ENCODE measurements around the gene R3HDM2. TPM values are rescaled to one million over a fixed set of nuclear protein-coding genes. Genes with fewer than 3 reads are reported as not detected.
A peak's percentile ranks its signal among the peaks of the same experiment; 100 is the strongest.

Gene R3HDM2
- total and polyA plus RNA-seq, 3 experiments from 2014 or later: 15.1 to 36.8 (median 28.2) TPM

- H3K4me1 Mint-ChIP-seq: peaks cover 40 to 69% (median 42%) of the 10 kb centered on the region in 3 donors
- Histone ChIP-seq H3K4me3 (ENCODE audit: low read length) (no peak overlapping the region), H3K27me3 (ENCODE audit: insufficient read depth, low read length, poor library complexity, severe bottlenecking) (peaks cover 90% of the 10 kb centered on the region), H3K4me1 (ENCODE audit: insufficient read depth, low read length) (peaks cover 50% of the 10 kb centered on the region), H3K36me3 (ENCODE audit: insufficient read depth, low read length) (no peaks in the 10 kb centered on the region), H3K27ac (ENCODE audit: low read depth, low read length) (no peak overlapping the region), H3K9me3 (ENCODE audit: low read length) (no peaks in the 10 kb centered on the region)
- ChIA-PET POLR2A (no interaction called here), CTCF (interaction anchor here (1.3 to 3.6 kb wide), 3 partner anchors 10 to 23 kb away, joined by 6 to 16 read pairs (median 13); partner anchors contain the start of gene SHMT2)
- H3K27me3 Mint-ChIP-seq: peaks cover 73 to 88% of the 10 kb centered on the region in 2 donors
- no peaks in the 10 kb centered on the region for H3K9me3 Mint-ChIP-seq
- H3K27ac Mint-ChIP-seq: peak overlapping the region in 2 of 8 donors; percentile 40 to 82
- DNase-seq: no peak
- no peaks in the 10 kb centered on the region for H3K36me3 Mint-ChIP-seq
- H3K4me3 Mint-ChIP-seq: peak overlapping the region in 1 of 7 donors; percentile 32
Observed at GRCh38 chr12:57219993-57220754, 210.7 kb downstream of the R3HDM2 start.

- Mint-ChIP-seq H3K27me3 (peaks cover 75 to 88% of the 10 kb centered on the region in 2 donors), H3K4me3 (peak overlapping the region in 3 of 7 donors; percentile 1 to 72 (median 11)), H3K9me3 (peaks cover 0 to 1% (median 0%) of the 10 kb centered on the region in 5 donors), H3K36me3 (no peaks in the 10 kb centered on the region), H3K27ac (peak overlapping the region in 4 of 8 donors; percentile 11 to 49 (median 42)), H3K4me1 (peaks cover 44 to 73% (median 48%) of the 10 kb centered on the region in 3 donors)
- Histone ChIP-seq H3K9me3 (ENCODE audit: low read length) (no peaks in the 10 kb centered on the region), H3K4me3 (ENCODE audit: low read length) (no peak overlapping the region), H3K4me1 (ENCODE audit: insufficient read depth, low read length) (peaks cover 48% of the 10 kb centered on the region), H3K27ac (ENCODE audit: low read depth, low read length) (no peak overlapping the region), H3K36me3 (ENCODE audit: insufficient read depth, low read length) (no peaks in the 10 kb centered on the region), H3K27me3 (ENCODE audit: insufficient read depth, low read length, poor library complexity, severe bottlenecking) (peaks cover 90% of the 10 kb centered on the region)
- ChIA-PET CTCF (interaction anchor here (1.2 to 3.6 kb wide), 4 partner anchors 10 to 23 kb away, joined by 3 to 16 read pairs (median 10); partner anchors contain the start of gene SHMT2), POLR2A (no interaction called here)
- no peak for DNase-seq
Observed at GRCh38 chr12:57219205-57219992, 211.4 kb downstream of the R3HDM2 start.

- POLR2A ChIA-PET: interaction anchor here (1.2 kb wide), 1 partner anchor 25 kb away, joined by 3 read pairs; no protein-coding TSS in a partner anchor
- Histone ChIP-seq H3K9me3 (ENCODE audit: low read length) (no peaks in the 10 kb centered on the region), H3K27ac (ENCODE audit: low read depth, low read length) (no peak overlapping the region), H3K27me3 (ENCODE audit: insufficient read depth, low read length, poor library complexity, severe bottlenecking) (peaks cover 90% of the 10 kb centered on the region), H3K4me1 (ENCODE audit: insufficient read depth, low read length) (peaks cover 50% of the 10 kb centered on the region), H3K36me3 (ENCODE audit: insufficient read depth, low read length) (no peaks in the 10 kb centered on the region), H3K4me3 (ENCODE audit: low read length) (no peak overlapping the region)
- no peaks in the 10 kb centered on the region for H3K36me3 Mint-ChIP-seq
- H3K9me3 Mint-ChIP-seq: peaks cover 0 to 1% (median 0%) of the 10 kb centered on the region in 5 donors
- peaks cover 82 to 88% of the 10 kb centered on the region in 2 donors for H3K27me3 Mint-ChIP-seq
- peak overlapping the region in 5 of 8 donors; percentile 11 to 94 (median 62) for H3K27ac Mint-ChIP-seq
- H3K4me1 Mint-ChIP-seq: peaks cover 51 to 80% (median 56%) of the 10 kb centered on the region in 3 donors
- CTCF ChIA-PET: interaction anchor here (1.2 to 3.6 kb wide), 6 partner anchors 11 to 26 kb away, joined by 3 to 16 read pairs (median 9); partner anchors contain the start of gene SHMT2
- peak overlapping the region in 6 of 7 donors; percentile 36 to 89 (median 64) for H3K4me3 Mint-ChIP-seq
- DNase-seq: no peak
Observed at GRCh38 chr12:57218030-57218853, 212.6 kb downstream of the R3HDM2 start.

- peaks cover 75 to 79% of the 10 kb centered on the region in 2 donors for H3K27me3 Mint-ChIP-seq
- ChIA-PET CTCF (interaction anchor here (1.6 to 3.6 kb wide), 5 partner anchors 13 to 27 kb away, joined by 5 to 16 read pairs (median 9); partner anchors contain the start of gene SHMT2), POLR2A (interaction anchor here (1.0 to 1.2 kb wide), 2 partner anchors 22 to 26 kb away, joined by 3 read pairs; no protein-coding TSS in a partner anchor)
- Histone ChIP-seq H3K27ac (ENCODE audit: low read depth, low read length) (no peak overlapping the region), H3K27me3 (ENCODE audit: insufficient read depth, low read length, poor library complexity, severe bottlenecking) (peaks cover 79% of the 10 kb centered on the region), H3K9me3 (ENCODE audit: low read length) (no peaks in the 10 kb centered on the region), H3K4me1 (ENCODE audit: insufficient read depth, low read length) (peaks cover 41% of the 10 kb centered on the region), H3K36me3 (ENCODE audit: insufficient read depth, low read length) (no peaks in the 10 kb centered on the region), H3K4me3 (ENCODE audit: low read length) (no peak overlapping the region)
- H3K9me3 Mint-ChIP-seq: peaks cover 0 to 1% (median 0%) of the 10 kb centered on the region in 5 donors
- H3K36me3 Mint-ChIP-seq: no peaks in the 10 kb centered on the region
- H3K27ac Mint-ChIP-seq: peak overlapping the region in 7 of 8 donors; percentile 62 to 99 (median 71)
- peak; percentile 22 to 78 (median 57) for DNase-seq
- H3K4me1 Mint-ChIP-seq: peaks cover 45 to 74% (median 50%) of the 10 kb centered on the region in 3 donors
- peak overlapping the region; percentile 50 to 89 (median 83) for H3K4me3 Mint-ChIP-seq
Observed at GRCh38 chr12:57216921-57217879, 213.6 kb downstream of the R3HDM2 start.

- CTCF ChIA-PET: interaction anchor here (2.1 to 4.7 kb wide), 7 partner anchors 11 to 27 kb away, joined by 9 to 262 read pairs (median 16); partner anchors contain the start of gene SHMT2
Observed at GRCh38 chr12:57216014-57216911, 214.6 kb downstream of the R3HDM2 start, which contains the start of gene NXPH4. Gene NXPH4 (plus strand): TSS chr12:57216794. CDS start chr12:57216970, 176 bp downstream.

GRCh38 chr12:57215668-57216013 is 215.2 kb downstream of the R3HDM2 start:
- Histone ChIP-seq H3K27me3 (ENCODE audit: insufficient read depth, low read length, poor library complexity, severe bottlenecking) (peaks cover 64% of the 10 kb centered on the region), H3K4me3 (ENCODE audit: low read length) (peak overlapping the region; percentile 7)
- H3K36me3 Mint-ChIP-seq: no peaks in the 10 kb centered on the region

More at GRCh38 chr12:57216014-57216911, 214.6 kb downstream of the R3HDM2 start, which contains the start of gene NXPH4:
- POLR2A ChIA-PET: interaction anchor here (1.0 to 1.1 kb wide), 2 partner anchors 23 kb away, joined by 3 to 4 read pairs; no protein-coding TSS in a partner anchor
- Histone ChIP-seq H3K36me3 (ENCODE audit: insufficient read depth, low read length) (no peaks in the 10 kb centered on the region), H3K27me3 (ENCODE audit: insufficient read depth, low read length, poor library complexity, severe bottlenecking) (peaks cover 70% of the 10 kb centered on the region), H3K4me3 (ENCODE audit: low read length) (peak within 1 kb of the TSS; percentile 7), H3K9me3 (ENCODE audit: low read length) (no peaks in the 10 kb centered on the region), H3K4me1 (ENCODE audit: insufficient read depth, low read length) (peaks cover 36% of the 10 kb centered on the region), H3K27ac (ENCODE audit: low read depth, low read length) (no peak within 1 kb of the TSS)
- H3K4me1 Mint-ChIP-seq: peaks cover 39 to 65% (median 43%) of the 10 kb centered on the region in 3 donors
- H3K4me3 Mint-ChIP-seq: peak within 1 kb of the TSS; percentile 50 to 89 (median 85)
- DNase-seq: peak in 4 of 5 donors; percentile 32 to 74 (median 54)
- no peaks in the 10 kb centered on the region for H3K36me3 Mint-ChIP-seq
- peak within 1 kb of the TSS in 7 of 8 donors; percentile 62 to 99 (median 79) for H3K27ac Mint-ChIP-seq
- peaks cover 68 to 70% of the 10 kb centered on the region in 2 donors for H3K27me3 Mint-ChIP-seq
- peaks cover 0 to 1% (median 0%) of the 10 kb centered on the region in 5 donors for H3K9me3 Mint-ChIP-seq

More at GRCh38 chr12:57215668-57216013, 215.2 kb downstream of the R3HDM2 start:
- peak in 4 of 5 donors; percentile 19 to 67 (median 41) for DNase-seq
- H3K4me1 ChIP-seq (ENCODE audit: insufficient read depth, low read length): peaks cover 36% of the 10 kb centered on the region
- CTCF ChIA-PET: interaction anchor here (3.2 to 4.7 kb wide), 3 partner anchors 11 to 27 kb away, joined by 28 to 262 read pairs (median 48); partner anchors contain the start of gene SHMT2
- Mint-ChIP-seq H3K27ac (peak overlapping the region in 7 of 8 donors; percentile 44 to 92 (median 78)), H3K4me3 (peak overlapping the region; percentile 32 to 85 (median 75)), H3K9me3 (peaks cover 0 to 1% (median 0%) of the 10 kb centered on the region in 5 donors), H3K27me3 (peaks cover 62 to 64% of the 10 kb centered on the region in 2 donors), H3K4me1 (peaks cover 37 to 59% (median 38%) of the 10 kb centered on the region in 3 donors)
- no peaks in the 10 kb centered on the region for H3K36me3 ChIP-seq (ENCODE audit: insufficient read depth, low read length)
- H3K27ac ChIP-seq (ENCODE audit: low read depth, low read length): no peak overlapping the region
- POLR2A ChIA-PET: interaction anchor here (1.1 kb wide), 1 partner anchor 23 kb away, joined by 4 read pairs; no protein-coding TSS in a partner anchor
- H3K9me3 ChIP-seq (ENCODE audit: low read length): no peaks in the 10 kb centered on the region
